DMS153 treated with DMSO at 0.1 percent for 48 hours (cell line): ENCODE results near the gene GSE1.

ENCODE experiments used
- DNase-seq: peaks from one replicate; lab custom pipeline; 2025; ENCODE audit not compliant: unreplicated experiment; lab: John Stamatoyannopoulos, UW

Gene GSE1

GRCh38 chr16:85674828-85675227 lies 61.7 kb downstream of the GSE1 start:
- no peak for DNase-seq

- DNase-seq = no peak
Observed at GRCh38 chr16:85675251-85675874, 62.2 kb downstream of the GSE1 start.

DNA sequence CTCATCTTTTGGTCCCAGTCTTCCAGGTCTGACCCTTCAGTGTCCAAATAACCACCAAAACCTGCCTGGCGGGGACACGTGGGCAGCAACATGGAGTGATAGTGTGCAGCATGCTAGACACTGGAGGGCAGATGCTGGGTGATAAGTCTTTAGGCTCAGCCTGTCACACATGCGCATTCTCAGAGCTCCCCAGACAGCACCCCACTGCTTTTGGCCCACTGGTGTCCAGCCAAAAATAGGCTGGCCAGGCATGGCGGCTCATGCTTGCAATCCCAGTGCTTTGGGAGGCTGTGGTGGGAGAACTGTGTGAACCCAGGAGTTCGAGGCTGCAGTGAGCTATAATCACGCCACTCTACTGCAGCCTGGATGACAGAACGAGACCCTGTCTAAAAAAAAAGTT lies 63.3 kb downstream of the GSE1 start:
- no peak for DNase-seq

DNA sequence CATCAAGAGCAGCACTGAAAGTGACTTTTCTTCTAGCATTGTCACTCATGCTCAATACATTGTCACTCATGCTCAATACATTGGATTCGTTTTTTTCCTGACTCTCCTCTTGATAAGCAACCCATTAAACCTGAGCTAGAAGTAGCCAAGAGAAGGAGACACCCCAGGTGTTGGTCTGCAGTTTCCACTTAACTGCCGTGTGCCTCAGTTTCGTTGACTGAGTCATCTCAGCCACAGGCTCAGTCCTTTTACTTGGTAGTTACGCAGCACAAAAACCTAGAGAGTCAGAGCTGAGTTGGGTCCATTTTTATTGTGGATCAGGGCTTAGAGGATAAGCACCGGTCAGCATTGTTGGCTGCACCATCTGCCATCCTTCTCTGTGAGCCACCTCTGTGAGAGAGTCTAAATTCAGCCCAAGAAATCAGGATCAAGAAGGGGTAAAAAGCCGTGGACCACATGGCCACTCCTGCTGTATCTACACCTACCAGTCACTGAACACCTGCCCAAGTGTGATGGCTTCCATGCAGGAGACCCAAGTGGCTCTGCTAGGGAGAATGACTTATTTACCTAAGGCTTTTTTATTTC lies 64.4 kb downstream of the GSE1 start:
- no peak for DNase-seq

GRCh38 chr16:85678016-85678415 lies 64.9 kb downstream of the GSE1 start:
- no peak for DNase-seq

DNA sequence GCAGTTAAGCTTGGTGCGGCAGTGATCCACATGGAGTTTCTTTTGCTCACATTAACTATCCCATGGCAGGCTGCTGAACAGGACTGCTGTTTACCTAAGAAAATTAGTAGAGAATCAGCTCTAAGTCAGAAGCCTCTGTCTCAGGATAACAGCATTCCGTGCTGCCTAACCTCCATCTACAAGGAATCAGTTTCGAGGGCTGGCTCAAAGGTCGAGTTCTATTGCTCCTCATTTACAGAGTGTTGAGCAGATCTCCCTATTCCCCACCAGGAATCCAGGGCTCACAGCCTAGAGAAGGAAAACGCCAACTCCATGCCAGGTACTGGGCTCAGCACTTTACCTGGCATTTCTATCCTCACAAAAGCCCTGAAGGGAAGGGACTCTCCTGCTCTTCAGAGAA lies 65.7 kb downstream of the GSE1 start:
- DNase-seq = no peak

DNA sequence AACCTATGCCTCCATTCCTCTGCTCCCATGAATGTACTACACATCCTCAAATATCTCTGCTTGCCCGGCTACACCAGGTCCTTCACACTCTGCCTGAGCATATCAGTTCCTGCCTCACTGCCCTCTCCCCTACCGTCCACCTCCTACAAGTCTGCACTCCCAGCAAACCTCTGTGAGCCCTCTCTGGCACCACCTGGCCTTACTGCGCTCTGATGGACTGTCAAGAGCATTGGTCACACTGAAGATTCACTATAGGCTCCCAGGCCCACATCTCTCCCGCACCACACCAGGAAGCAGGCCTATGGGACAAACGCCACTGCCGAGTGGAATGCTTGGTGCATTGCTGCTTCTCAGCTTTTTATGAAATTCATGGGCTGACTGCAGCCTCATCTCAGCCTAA lies 66.7 kb downstream of the GSE1 start:
- no peak for DNase-seq

DNA sequence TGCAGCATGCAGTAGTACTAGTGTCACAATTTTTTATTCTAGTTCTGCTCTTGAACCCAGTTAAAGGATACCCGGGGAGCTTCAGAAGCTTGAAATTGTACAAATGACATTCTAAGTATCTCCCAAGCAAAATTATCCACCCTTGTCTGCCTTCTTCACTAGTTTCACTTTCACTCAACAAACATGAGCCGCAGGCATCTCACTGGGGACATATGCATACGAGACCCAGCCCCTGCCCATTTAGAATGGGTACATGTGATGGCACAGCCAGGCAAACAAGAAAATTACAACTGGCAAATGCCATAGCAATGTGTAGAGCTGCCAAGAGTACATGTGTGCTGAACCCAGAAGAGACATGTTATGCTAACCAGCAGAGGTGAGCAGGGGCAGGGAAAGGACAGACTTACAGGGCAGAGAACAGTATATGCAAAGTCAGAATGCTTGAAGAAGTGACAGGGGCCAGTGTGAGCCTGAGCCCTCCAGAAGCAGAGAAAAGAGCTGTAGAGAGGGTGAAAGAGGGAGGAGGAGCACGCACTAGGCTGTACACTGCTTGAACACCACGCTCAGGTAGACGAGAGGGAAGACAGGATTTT lies 67.3 kb downstream of the GSE1 start:
- DNase-seq = no peak

DNA sequence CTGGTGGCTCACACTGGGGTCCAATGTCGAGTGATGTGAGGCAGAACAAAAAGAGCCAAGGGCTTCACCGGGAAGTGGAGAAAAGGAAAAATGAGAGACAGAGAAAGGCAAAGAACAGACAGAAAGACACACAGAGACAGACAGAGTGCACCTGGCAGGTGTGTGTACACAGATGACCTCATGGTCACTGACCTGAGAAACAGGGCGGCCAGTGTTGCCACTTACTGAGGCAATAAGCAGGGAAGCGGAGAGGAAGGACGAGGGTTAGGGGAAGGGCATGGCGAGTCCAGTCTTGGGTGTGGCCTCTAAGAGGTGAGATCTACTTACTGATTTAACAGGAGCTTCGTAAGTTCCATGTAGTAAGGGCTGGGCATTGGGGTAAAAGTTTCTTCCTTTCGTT lies 68.1 kb downstream of the GSE1 start:
- no peak for DNase-seq

DNA sequence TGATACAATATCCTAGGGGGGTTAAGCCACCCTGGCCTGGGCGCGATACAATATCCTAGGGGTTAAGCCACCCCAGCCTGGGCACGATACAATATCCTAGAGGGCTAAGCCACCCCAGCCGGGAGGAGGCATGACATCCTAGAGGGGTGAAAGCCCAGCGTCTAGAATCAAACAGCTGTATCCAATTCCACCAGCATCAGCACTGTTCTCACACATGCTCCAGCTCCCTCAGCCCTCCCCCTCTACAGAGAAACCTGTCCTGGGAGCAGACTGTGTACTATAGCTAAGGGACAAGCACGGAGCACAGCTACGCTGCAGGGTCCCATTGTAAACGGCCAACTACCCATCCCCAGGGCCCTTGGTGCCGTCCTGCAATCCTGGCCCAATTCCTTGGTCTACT lies 69.4 kb downstream of the GSE1 start:
- no peak for DNase-seq

DNA sequence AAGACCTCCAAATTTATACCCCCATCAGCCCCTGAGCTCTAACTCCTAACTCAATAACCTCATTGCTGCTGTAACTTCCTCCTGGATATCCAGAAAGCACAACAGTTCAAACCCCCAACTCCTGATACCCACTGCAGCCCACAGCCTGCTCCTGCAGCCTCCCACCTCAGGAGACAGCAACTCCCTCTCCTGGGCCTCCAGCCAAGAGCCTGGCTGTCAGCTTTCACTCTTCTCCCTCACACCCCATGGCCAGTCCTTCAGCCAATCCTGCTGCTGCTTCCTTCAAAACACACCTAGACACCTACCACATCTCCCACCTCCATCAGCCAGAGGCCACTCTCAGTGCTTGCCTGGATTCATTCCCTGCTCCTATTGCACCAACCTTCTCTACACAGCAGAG lies 70.2 kb downstream of the GSE1 start:
- DNase-seq = peak; percentile 34

DNA sequence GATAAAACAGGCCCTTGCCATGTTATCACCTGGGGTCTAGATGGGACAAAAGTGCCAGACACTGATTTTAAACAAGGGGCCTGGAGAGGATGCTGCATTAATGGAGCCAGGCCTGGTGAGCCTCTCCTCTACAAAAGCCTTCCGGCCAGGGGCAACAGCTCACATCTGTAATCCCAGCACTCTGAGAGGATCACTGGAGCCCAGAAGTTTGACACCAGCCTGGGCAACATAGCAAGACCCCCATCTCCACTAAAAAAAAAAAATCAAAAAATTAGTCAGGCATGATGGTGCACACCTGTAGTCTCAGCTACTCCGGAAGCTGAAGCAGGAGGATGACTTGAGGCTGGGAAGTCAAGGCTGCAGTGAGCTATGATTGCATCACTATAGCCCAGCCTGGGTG lies 72.1 kb downstream of the GSE1 start:
- DNase-seq = no peak

DNA sequence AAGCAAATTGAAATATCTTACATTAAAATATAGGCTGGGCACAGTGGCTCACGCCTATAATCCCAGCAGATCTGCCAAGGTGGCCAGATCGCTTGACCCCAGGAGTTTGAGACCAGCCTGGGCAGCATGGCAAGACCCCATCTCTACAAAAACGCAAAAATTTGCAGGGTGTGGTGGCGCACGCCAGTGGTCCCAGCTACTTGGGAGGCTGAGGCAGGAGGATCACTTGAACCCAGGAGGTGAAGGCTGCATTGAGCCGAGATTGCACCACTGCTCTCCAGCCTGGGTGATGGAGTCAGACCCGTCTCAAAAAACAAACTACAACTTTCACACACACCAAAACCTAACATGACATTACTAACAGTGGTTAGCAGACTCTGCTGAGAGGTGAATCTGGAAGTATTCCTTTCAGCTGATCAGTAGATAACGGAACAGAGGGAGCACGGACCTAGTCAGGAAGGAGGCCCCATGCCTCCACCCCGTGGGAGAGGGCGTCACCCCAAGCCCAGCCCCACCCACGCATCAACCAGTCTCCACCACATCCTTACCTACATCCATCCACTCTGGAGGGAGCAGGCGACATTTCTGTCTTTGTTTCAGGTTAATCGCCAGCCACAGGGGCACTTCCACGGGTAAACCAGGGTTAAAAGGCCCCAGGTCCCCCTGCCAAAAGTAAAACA lies 73.9 kb downstream of the GSE1 start:
- DNase-seq = no peak

DNA sequence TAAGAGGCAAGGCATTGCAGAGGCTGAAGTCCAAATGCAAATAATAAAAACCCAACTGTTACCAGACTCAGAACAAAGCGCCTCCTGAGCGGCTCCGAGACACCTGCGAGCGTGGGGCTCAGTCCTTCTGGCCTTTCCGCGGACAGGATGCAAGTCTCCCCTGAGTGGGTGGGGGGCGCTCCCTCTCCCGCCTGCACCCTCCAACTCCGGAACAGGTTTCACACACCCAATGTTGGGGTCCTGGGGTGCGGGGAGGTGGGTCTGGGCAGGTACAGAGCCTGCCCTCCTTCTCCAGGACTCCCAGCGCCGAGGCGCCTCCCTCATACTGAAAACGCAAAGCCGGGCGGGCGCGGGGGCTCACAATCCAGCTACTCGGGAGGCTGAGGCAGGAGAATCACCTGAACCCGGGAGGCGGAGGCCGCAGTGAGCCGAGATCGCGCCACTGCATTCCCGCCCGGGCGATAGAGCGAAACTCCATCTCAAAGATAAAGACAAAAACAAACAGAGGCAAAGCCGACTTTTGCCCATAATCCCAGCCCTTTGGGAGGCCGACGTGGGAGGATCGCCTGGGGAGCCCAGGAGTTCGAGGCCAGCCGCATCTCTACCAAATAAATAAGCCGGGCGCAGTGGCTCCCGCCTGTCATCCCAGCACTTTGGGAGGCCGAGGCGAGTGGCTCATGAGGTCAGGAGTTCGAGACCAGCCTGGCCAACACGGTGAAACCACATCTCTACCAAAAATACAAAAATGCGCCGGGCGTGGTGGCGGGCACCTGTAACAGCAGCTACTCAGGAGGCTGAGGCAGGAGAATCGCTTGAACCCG lies 74.7 kb downstream of the GSE1 start:
- no peak for DNase-seq

DNA sequence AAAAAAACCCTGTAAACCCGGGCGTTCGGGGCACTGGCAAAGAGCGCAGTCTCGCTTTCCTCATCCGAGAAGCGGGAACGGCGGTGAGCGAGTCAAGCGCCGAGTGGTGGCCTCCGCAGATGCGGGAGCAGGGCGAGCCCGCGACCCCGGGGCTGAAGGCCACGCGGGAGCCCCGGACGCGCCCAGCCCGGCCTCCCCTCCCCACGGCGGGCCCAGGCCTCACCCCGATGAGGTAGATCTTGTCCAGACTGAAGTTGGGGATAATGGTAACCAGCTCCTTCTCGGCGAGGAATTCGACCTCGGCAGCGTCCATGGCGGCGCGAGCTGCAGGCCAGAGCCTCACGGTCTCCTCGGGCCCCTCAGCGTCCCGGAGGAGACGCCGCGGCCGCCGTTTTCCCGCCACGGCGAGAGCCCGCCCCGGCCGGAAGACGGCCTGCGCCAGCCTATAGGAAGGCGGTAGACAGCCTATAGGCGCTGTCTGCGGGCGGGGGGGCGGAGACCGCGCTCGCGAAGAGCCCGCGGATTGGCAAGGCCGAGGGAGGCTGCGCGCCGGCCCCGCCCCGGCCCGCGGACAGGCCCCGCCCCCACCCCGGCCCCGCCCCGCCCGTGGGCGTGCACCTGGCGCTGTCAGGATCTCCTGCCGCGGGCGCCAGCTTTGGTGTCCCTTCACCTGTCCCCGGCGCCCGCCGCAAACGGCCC lies 75.6 kb downstream of the GSE1 start, which contains the start of gene GINS2:
Gene GINS2, minus strand, starts transcription at position 369 of the 699 bp plus-strand sequence. Its CDS starts 56 bp downstream, at position 313.
- DNase-seq = peak; percentile 83

DNA sequence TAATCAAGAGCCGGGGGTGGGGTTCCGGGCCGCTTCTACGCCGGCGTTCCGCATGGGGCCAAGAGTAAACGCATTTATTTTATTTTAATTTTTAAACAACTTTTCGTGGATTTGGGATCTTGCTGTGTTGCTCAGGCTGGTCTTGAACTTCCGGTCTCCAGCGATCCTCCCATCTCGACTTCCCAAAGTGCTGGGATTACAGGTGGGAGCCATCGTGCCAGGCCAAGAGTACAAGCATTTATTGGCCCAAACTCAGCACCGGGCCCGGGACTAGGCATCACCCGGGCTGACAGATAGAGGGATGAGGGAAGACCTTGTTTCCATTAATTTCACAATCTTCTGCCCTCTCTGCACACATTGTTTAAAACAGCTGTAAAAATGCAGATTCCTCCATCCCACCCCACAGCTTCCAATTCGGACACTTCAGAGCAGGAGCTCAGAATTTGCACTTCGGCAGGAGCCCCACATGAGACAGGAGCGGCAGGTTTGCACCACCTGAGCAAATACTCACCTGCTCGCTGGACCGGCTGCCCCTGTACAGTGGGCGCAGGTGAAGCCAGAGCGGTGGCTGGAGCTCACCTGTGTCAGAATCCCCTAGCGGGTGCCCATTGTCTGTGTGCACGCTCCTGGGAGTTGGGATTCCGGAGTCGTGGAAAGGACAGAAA lies 76.3 kb downstream of the GSE1 start:
- peak; percentile 34 for DNase-seq

DNA sequence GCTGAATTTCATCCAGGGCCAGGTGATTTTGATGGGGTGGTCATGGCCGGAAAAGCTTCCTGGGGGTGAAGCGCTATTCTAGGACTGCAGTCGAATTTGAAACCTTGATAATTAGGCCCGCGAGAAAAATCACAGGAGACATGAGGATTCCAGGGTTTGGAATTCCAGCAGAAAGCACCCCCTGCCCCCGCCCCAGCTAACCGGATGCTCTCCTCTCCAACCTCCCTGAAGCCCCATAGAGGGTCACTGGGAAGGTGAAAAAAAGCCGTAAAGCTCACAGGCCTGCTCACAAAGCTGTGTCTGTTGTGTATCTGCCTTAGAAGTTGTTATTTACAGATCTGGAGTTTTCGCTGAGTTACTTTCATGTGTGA lies 76.8 kb downstream of the GSE1 start:
- no peak for DNase-seq

- DNase-seq = peak; percentile 23
Observed at GRCh38 chr16:85690469-85691064, 77.4 kb downstream of the GSE1 start.

- DNase-seq = no peak
Observed at GRCh38 chr16:85695196-85696128, 82.3 kb downstream of the GSE1 start.
